Stimulated activated CD4-positive, alpha-beta T cell treated with anti-CD3 and anti-CD28 coated beads, Interleukin-12 subunit alpha, Interleukin-12 subunit beta, amount 100 ng/mL, for 24 hours (primary cell): ENCODE results near the gene SCN8A.
"Not testable (repeated sequence)": the region's sequence is repeated elsewhere in the genome, so short reads cannot be mapped to it uniquely, and the experiment has no call there.

Experiments
- DNase-seq, 2 experiments: peaks; one replicate each; pipeline ENCODE4 v3.0.0-alpha.2; 2020; ENCODE audit warnings: low read depth in 2 of 2

Gene SCN8A

GRCh38 chr12:51622564-51622963, 31.5 kb downstream of the SCN8A start:
- DNase-seq = no peak

- DNase-seq = no peak
These were observed 34.3 kb downstream of the SCN8A start for GRCh38 chr12:51625370-51625769.

- DNase-seq = no peak
These were observed 35.1 kb downstream of the SCN8A start for GRCh38 chr12:51626115-51626514.

- DNase-seq = no peak
These were observed 35.6 kb downstream of the SCN8A start for GRCh38 chr12:51626629-51627028.

- no peak for DNase-seq
These were observed 39.3 kb downstream of the SCN8A start for GRCh38 chr12:51630256-51630880.

- DNase-seq = no peak
These were observed 40.0 kb downstream of the SCN8A start for GRCh38 chr12:51630986-51631385.

GRCh38 chr12:51631591-51631990, 40.6 kb downstream of the SCN8A start:
- DNase-seq = no peak

- DNase-seq = no peak
These were observed 41.6 kb downstream of the SCN8A start for GRCh38 chr12:51632623-51633022.

GRCh38 chr12:51635346-51635745, 44.3 kb downstream of the SCN8A start:
- DNase-seq = no peak

- no peak for DNase-seq
These were observed 45.5 kb downstream of the SCN8A start for GRCh38 chr12:51636581-51636980.

GRCh38 chr12:51636986-51637385, 46.0 kb downstream of the SCN8A start:
- no peak for DNase-seq

GRCh38 chr12:51639361-51639760, 48.3 kb downstream of the SCN8A start:
- DNase-seq = no peak

- DNase-seq = no peak
These were observed 51.3 kb downstream of the SCN8A start for GRCh38 chr12:51642286-51642685.

GRCh38 chr12:51643951-51644350, 52.9 kb downstream of the SCN8A start:
- DNase-seq = no peak

GRCh38 chr12:51644691-51645090, 53.7 kb downstream of the SCN8A start:
- not testable (repeated sequence) for DNase-seq

- DNase-seq = no peak
These were observed 54.9 kb downstream of the SCN8A start for GRCh38 chr12:51645961-51646360.

GRCh38 chr12:51647647-51648046, 56.6 kb downstream of the SCN8A start:
- no peak for DNase-seq

- DNase-seq = no peak
These were observed 62.4 kb downstream of the SCN8A start for GRCh38 chr12:51653431-51653830.

GRCh38 chr12:51661199-51661598, 70.2 kb downstream of the SCN8A start:
- DNase-seq = no peak

GRCh38 chr12:51661836-51662235, 70.8 kb downstream of the SCN8A start:
- DNase-seq = no peak

GRCh38 chr12:51662728-51663154, 71.7 kb downstream of the SCN8A start:
- no peak for DNase-seq

- DNase-seq = no peak
These were observed 72.4 kb downstream of the SCN8A start for GRCh38 chr12:51663390-51663789.

- DNase-seq = no peak
These were observed 75.7 kb downstream of the SCN8A start for GRCh38 chr12:51666696-51667095.

- DNase-seq = no peak
These were observed 76.2 kb downstream of the SCN8A start for GRCh38 chr12:51667269-51667668.
